ENCODE data around the gene GTPBP6. TPM values are rescaled to one million over a fixed set of nuclear protein-coding genes. Genes with fewer than 3 reads are reported as not detected.
"Not testable (repeated sequence)": the region's sequence is repeated elsewhere in the genome, so short reads cannot be mapped to it uniquely, and the experiment has no call there.

GTPBP6 gene
- total RNA-seq, 2 experiments from 2014 or later: 54.5 to 60.2 TPM

GRCh38 chrX:331151-331824 lies 12.7 kb upstream of the GTPBP6 start:
- no peak for DNase-seq
- Mint-ChIP-seq H3K4me3 (no peak overlapping the region), H3K27me3 (no peaks in the 10 kb centered on the region), H3K27ac (no peak overlapping the region), H3K4me1 (peaks cover 4% of the 10 kb centered on the region), H3K36me3 (ENCODE audit: low read depth) (peaks cover 3% of the 10 kb centered on the region), H3K9me3 (ENCODE audit: low read depth) (no peaks in the 10 kb centered on the region)
- peak; percentile 60 for ATAC-seq
- intact Hi-C loops (cut with DNase I, micrococcal nuclease): no loop called here
- CTCF ChIA-PET: no interaction called here
- POLR2A ChIA-PET: no interaction called here

- Mint-ChIP-seq H3K36me3 (ENCODE audit: low read depth) (no peaks in the 10 kb centered on the region), H3K4me3 (no peak overlapping the region), H3K4me1 (peaks cover 4% of the 10 kb centered on the region), H3K27me3 (no peaks in the 10 kb centered on the region), H3K27ac (no peak overlapping the region), H3K9me3 (ENCODE audit: low read depth) (no peaks in the 10 kb centered on the region)
- ChIA-PET POLR2A (no interaction called here), CTCF (no interaction called here)
- intact Hi-C loops (cut with DNase I, micrococcal nuclease): no loop called here
- no peak for DNase-seq
- ATAC-seq: peak; percentile 17
These were observed 12.1 kb upstream of the GTPBP6 start for GRCh38 chrX:330726-331150.

- H3K27ac Mint-ChIP-seq; H3K9me3 Mint-ChIP-seq (ENCODE audit: low read depth); CTCF ChIA-PET; H3K27me3 Mint-ChIP-seq; DNase-seq; H3K36me3 Mint-ChIP-seq (ENCODE audit: low read depth); H3K4me3 Mint-ChIP-seq; ATAC-seq; intact Hi-C loops (cut with DNase I, micrococcal nuclease); POLR2A ChIA-PET; H3K4me1 Mint-ChIP-seq: not testable (repeated sequence)
These were observed 11.6 kb upstream of the GTPBP6 start for GRCh38 chrX:330141-330725.

DNA sequence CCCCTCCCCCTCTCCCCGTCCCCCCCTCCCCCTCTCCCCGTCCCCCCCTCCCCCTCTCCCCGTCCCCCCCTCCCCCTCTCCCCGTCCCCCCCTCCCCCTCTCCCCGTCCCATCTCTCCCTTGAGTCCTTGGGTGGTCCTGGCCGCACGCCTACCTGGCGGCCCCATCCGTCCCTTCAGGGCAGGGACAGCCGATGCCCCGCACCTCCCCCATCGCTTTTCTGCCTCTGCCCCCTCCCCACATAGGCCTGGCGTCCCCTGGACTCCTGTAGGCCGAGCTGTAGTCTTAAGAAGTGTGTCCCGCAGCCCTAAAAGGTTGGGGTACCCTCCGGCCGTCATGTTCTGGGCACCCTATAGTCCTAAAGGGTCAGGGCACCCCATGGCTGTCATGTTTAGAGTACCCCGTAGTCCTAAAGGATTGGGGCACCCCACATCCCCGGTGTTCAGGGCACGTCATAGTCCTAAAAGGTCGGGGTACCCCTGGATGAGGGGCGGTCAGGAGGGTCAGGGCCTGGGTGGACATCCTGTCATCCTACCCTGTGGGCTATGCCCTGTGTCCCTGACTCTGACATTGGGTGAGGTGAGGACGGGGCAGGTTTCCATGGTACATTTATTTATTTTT lies 10.8 kb upstream of the GTPBP6 start:
- Mint-ChIP-seq H3K9me3 (ENCODE audit: low read depth) (no peaks in the 10 kb centered on the region), H3K4me3 (no peak overlapping the region), H3K27me3 (no peaks in the 10 kb centered on the region), H3K4me1 (peaks cover 8% of the 10 kb centered on the region), H3K36me3 (ENCODE audit: low read depth) (no peaks in the 10 kb centered on the region), H3K27ac (no peak overlapping the region)
- ChIA-PET POLR2A (no interaction called here), CTCF (no interaction called here)
- ATAC-seq (no peak), DNase-seq (no peak)
- intact Hi-C loops (cut with DNase I, micrococcal nuclease): no loop called here

DNA sequence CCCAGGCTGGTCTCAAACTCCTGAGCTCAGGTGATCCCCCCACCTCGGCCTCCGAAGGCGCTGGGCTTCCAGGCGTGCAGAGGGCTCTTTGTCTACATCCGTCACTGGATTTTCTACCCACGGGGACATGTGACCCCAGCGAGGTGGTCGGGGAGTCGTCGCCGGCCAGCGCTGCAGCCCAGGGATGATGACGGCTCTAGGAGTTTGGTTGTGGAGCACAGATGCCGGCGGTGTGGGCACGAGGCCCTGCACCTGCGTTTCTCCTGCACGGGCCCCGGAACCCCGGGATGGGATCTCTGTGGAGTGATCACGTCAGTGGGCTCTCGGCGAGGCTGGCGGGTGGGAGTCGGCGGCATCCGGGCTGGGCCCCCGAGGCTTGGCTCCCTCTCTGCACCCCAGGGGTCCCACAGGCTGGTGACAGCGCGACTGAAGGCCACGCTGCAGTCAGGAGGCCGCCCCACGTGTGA lies 9.1 kb upstream of the GTPBP6 start:
- Mint-ChIP-seq H3K4me1 (peaks cover 21% of the 10 kb centered on the region), H3K36me3 (ENCODE audit: low read depth) (no peaks in the 10 kb centered on the region), H3K9me3 (ENCODE audit: low read depth) (no peaks in the 10 kb centered on the region), H3K27me3 (no peaks in the 10 kb centered on the region), H3K4me3 (no peak overlapping the region), H3K27ac (no peak overlapping the region)
- ATAC-seq (no peak), DNase-seq (no peak)
- POLR2A ChIA-PET: no interaction called here
- CTCF ChIA-PET: no interaction called here
- intact Hi-C loops (cut with DNase I, micrococcal nuclease): no loop called here

DNA sequence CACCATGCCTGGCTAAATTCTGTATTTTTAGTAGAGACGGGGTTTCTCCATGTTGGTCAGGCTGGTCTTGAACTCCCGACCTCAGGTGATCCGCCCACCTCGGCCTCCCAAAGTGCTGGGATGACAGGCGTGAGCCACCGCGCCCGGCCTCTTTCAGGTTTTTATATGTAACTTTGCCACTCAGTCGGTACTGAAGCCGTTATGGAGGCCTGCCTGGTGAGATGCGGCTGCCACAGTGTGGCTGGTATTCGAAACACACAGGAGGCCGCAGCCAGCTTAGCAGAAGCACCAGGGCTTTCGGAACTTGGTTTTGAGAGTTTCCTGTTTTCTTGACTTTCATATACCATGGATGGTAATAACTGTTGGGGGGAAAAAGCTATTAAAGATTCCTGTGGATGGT lies 6.1 kb upstream of the GTPBP6 start:
- ATAC-seq; POLR2A ChIA-PET; H3K27ac Mint-ChIP-seq; H3K9me3 Mint-ChIP-seq (ENCODE audit: low read depth); intact Hi-C loops (cut with DNase I, micrococcal nuclease); CTCF ChIA-PET; H3K4me3 Mint-ChIP-seq; H3K27me3 Mint-ChIP-seq; H3K36me3 Mint-ChIP-seq (ENCODE audit: low read depth): not testable (repeated sequence)
- DNase-seq: peak; percentile 56
- H3K4me1 Mint-ChIP-seq: peaks cover 22% of the 10 kb centered on the region

GRCh38 chrX:323721-324628 lies 5.4 kb upstream of the GTPBP6 start:
- Mint-ChIP-seq H3K27me3 (no peaks in the 10 kb centered on the region), H3K4me1 (peaks cover 22% of the 10 kb centered on the region), H3K36me3 (ENCODE audit: low read depth) (peaks cover 2% of the 10 kb centered on the region), H3K4me3 (peak overlapping the region; percentile 35), H3K27ac (peak overlapping the region; percentile 25), H3K9me3 (ENCODE audit: low read depth) (no peaks in the 10 kb centered on the region)
- peak; percentile 51 for ATAC-seq
- ChIA-PET CTCF (no interaction called here), POLR2A (no interaction called here)
- DNase-seq: peak; percentile 79
- intact Hi-C loops (cut with DNase I, micrococcal nuclease): no loop called here

DNA sequence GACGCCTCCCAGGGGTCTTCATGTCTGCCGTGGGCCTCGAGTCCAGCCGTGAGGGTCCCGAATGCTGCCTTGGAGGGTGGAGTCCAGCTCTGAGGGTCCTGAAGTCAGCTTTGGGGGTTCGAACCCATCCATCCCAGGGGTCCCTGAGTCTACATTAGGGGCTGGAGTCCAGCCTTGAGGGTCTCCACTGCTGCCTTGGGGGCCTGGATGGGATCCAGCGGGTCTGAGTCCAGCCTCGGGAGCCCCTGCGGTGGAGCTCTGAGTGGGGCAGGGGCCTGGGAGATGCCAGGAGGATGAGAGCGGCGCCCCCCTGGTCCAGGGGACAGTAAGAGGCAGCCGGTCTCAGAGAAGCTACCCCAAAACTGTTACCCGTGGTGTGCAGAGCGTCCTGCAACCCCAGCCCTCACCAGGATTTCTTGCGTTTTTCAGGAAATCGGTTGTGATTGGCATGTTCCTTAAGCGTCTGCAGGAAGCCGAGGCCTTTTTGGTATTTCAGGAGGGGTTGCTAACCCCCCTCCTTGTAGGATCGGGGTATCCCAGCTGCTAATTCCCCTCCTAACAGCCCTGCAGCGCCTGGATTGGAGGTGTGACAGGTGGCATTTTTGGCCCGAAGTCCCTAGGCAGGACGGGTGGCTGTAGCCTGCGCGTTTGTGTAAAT lies 1.7 kb upstream of the GTPBP6 start:
- POLR2A ChIA-PET: no interaction called here
- CTCF ChIA-PET: no interaction called here
- Mint-ChIP-seq H3K27ac (peak overlapping the region; percentile 75), H3K27me3 (no peaks in the 10 kb centered on the region), H3K4me3 (peak overlapping the region; percentile 88), H3K4me1 (peaks cover 30% of the 10 kb centered on the region), H3K36me3 (ENCODE audit: low read depth) (peaks cover 5% of the 10 kb centered on the region), H3K9me3 (ENCODE audit: low read depth) (no peaks in the 10 kb centered on the region)
- DNase-seq: peak; percentile 31
- no peak for ATAC-seq
- intact Hi-C loops (cut with DNase I, micrococcal nuclease): no loop called here

- Mint-ChIP-seq H3K36me3 (ENCODE audit: low read depth) (peaks cover 5% of the 10 kb centered on the region), H3K4me1 (peaks cover 26% of the 10 kb centered on the region), H3K9me3 (ENCODE audit: low read depth) (no peaks in the 10 kb centered on the region), H3K4me3 (peak overlapping the region; percentile 88), H3K27me3 (no peaks in the 10 kb centered on the region), H3K27ac (no peak overlapping the region)
- ChIA-PET CTCF (no interaction called here), POLR2A (no interaction called here)
- ATAC-seq (no peak), DNase-seq (peak; percentile 32)
- intact Hi-C loops (cut with DNase I, micrococcal nuclease): loop anchor here in 1 of 2 experiments (1.0 kb wide), 1 partner anchor 1272 kb away; the partner anchor contains the start of gene AKAP17A
These were observed 1.1 kb upstream of the GTPBP6 start for GRCh38 chrX:319579-320125.

DNA sequence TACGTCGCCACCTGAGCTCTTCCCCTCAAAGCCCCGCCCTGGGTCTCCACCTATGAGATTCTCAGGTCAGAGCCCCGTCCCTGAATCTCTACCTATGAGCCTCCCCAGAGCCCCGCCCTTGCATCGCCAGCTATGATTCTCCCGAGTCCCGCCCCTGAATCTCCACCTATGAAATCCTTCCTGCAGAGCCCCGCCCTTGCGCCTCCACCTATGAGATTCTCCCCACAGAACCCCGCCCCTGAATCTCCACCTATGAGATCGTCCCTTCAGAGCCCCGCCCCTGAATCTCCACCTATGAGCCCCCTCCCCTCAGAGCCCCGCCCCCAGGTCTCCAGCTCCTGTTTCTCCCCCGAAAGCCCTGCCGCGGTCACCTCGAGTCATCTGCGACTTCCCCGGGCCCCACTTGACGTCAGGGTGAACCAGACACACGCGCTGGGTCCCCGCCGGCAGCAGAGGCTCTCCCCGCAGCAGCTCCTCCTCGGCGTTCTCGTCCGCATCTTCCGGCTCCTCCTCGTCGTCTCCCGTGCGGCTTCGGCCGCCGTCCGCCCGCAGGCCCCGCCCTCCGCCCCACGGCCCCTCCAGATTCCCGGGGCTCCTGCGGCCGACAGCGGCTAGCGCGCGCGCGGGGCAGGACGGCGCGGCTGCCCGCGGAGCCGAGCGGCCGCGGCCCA lies 393 bp downstream of the GTPBP6 start:
- POLR2A ChIA-PET: no interaction called here
- Mint-ChIP-seq H3K4me3 (peak overlapping the region; percentile 88), H3K4me1 (peaks cover 17% of the 10 kb centered on the region), H3K9me3 (ENCODE audit: low read depth) (no peaks in the 10 kb centered on the region), H3K27ac (peak overlapping the region; percentile 99), H3K36me3 (ENCODE audit: low read depth) (peaks cover 13% of the 10 kb centered on the region), H3K27me3 (no peaks in the 10 kb centered on the region)
- DNase-seq (peak; percentile 100), ATAC-seq (peak; percentile 74)
- CTCF ChIA-PET: no interaction called here
- intact Hi-C loops (cut with DNase I, micrococcal nuclease): loop anchor here (1.0 kb wide), 3 partner anchors 35 to 1074 kb away; partner anchors contain the start of gene SLC25A6 (in 1 of the 2)

Measured in activated CD4-positive, alpha-beta T cell treated with anti-CD3 and anti-CD28 coated beads for 36 hours (primary cell).